Measurements from ENCODE around the gene CMIP.

Gene CMIP

DNA sequence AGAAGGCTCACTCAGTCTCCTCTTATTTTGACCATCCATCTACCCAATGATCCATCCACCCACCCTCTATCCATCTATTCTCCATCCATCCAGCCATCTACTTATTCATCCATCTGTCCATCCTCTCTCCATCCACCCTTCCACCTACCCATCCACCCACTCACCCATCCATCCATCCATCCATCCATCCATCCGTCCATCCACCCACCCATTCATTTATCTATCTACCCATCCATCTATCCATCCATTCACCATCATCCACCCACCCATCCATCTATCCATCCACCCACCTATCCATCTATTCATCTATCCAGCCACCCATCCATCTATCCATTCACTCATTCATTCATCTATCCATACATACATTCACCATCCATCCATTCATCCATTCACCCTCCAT lies 288.7 kb downstream of the CMIP start:
- H4K20me1 ChIP-seq (ENCODE audit: insufficient read depth, low read length): no peaks in the 10 kb centered on the region
- H3K4me1 ChIP-seq (ENCODE audit: insufficient read depth, low read length): peaks cover 13% of the 10 kb centered on the region
- H3K36me3 ChIP-seq (ENCODE audit: insufficient read depth, low read length): no peaks in the 10 kb centered on the region
- DNase-seq (no peak), ATAC-seq (ENCODE audit: insufficient read depth, low read depth) (no peak)
- no peak overlapping the region for H3K4me2 ChIP-seq (ENCODE audit: insufficient read depth, low read length)
- no peaks in the 10 kb centered on the region for H3K79me2 ChIP-seq (ENCODE audit: insufficient read depth, low read length)
- no peaks in the 10 kb centered on the region for H3K27me3 ChIP-seq (ENCODE audit: insufficient read depth, low read length, poor library complexity)
- H3K9me3 ChIP-seq (ENCODE audit: insufficient read depth, low read length, severe bottlenecking): no peaks in the 10 kb centered on the region
- H3K27ac ChIP-seq (ENCODE audit: low read length): no peak overlapping the region
- H2AFZ ChIP-seq (ENCODE audit: low read depth, low read length): no peak overlapping the region
- H3K4me3 ChIP-seq (ENCODE audit: low read depth in 1 of 2, low read length in 2 of 2): no peak overlapping the region
- no peak for TF ChIP-seq EZH2 (IDR thresholded peaks at IDR 0.05; ENCODE audit: borderline replicate concordance, low read depth, low read length, severe bottlenecking)
- TF ChIP-seq, protein P1, sequence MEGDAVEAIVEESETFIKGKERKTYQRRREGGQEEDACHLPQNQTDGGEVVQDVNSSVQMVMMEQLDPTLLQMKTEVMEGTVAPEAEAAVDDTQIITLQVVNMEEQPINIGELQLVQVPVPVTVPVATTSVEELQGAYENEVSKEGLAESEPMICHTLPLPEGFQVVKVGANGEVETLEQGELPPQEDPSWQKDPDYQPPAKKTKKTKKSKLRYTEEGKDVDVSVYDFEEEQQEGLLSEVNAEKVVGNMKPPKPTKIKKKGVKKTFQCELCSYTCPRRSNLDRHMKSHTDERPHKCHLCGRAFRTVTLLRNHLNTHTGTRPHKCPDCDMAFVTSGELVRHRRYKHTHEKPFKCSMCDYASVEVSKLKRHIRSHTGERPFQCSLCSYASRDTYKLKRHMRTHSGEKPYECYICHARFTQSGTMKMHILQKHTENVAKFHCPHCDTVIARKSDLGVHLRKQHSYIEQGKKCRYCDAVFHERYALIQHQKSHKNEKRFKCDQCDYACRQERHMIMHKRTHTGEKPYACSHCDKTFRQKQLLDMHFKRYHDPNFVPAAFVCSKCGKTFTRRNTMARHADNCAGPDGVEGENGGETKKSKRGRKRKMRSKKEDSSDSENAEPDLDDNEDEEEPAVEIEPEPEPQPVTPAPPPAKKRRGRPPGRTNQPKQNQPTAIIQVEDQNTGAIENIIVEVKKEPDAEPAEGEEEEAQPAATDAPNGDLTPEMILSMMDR (IDR thresholded peaks at IDR 0.05; ENCODE audit: borderline replicate concordance, extremely low read depth, low read length, poor library complexity, severe bottlenecking): no peak
- no peak overlapping the region for H3K9ac ChIP-seq (ENCODE audit: low read depth, low read length)

DNA sequence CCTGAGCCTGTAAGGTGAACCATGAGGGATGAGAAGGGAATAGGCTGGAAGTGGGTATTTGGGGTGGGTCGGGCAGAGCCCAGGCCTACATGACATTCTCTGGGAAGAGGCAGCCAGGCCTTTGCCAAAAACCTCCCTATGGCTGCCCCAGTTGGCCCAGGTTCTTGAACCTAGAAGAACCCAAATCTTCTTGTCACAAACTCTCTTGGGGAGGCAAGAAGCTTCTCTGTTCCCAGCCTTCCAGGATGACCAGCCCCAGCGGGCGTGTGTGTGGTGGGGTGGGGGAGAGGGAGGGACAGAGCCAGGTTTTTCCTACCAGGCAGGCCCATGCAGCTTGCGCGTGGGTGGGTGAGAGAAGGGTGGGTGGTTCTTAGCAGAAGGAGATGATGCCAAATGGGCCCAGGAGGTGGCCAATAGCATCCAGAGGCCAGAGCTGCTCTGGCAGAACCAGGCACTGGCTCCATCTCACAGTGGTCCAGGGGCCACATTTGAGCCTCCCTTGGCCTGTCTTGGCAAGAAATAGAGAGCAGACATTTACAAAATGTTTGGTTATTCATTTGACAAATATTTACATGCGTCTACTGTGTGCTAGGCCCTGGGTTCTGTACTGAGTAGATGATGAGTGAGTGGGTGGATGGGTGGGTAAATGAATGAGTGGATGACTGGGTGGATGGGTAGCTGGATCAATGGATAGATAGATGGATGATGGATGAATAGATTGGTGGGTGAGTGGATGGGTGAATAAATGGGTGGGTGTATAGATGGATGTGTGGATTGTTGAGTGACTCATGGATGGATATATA lies 290.2 kb downstream of the CMIP start:
- no peak for TF ChIP-seq EZH2 (IDR thresholded peaks at IDR 0.05; ENCODE audit: borderline replicate concordance, low read depth, low read length, severe bottlenecking)
- TF ChIP-seq, protein P1 (IDR thresholded peaks at IDR 0.05; ENCODE audit: borderline replicate concordance, extremely low read depth, low read length, poor library complexity, severe bottlenecking): no peak
- H3K79me2 ChIP-seq (ENCODE audit: insufficient read depth, low read length): no peaks in the 10 kb centered on the region
- H3K27me3 ChIP-seq (ENCODE audit: insufficient read depth, low read length, poor library complexity): no peaks in the 10 kb centered on the region
- H4K20me1 ChIP-seq (ENCODE audit: insufficient read depth, low read length): no peaks in the 10 kb centered on the region
- no peaks in the 10 kb centered on the region for H3K9me3 ChIP-seq (ENCODE audit: insufficient read depth, low read length, severe bottlenecking)
- no peak overlapping the region for H3K9ac ChIP-seq (ENCODE audit: low read depth, low read length)
- H3K4me3 ChIP-seq (ENCODE audit: low read depth in 1 of 2, low read length in 2 of 2): no peak overlapping the region
- no peak overlapping the region for H2AFZ ChIP-seq (ENCODE audit: low read depth, low read length)
- no peaks in the 10 kb centered on the region for H3K36me3 ChIP-seq (ENCODE audit: insufficient read depth, low read length)
- no peak overlapping the region for H3K4me2 ChIP-seq (ENCODE audit: insufficient read depth, low read length)
- H3K4me1 ChIP-seq (ENCODE audit: insufficient read depth, low read length): peaks cover 14% of the 10 kb centered on the region
- DNase-seq: no peak
- H3K27ac ChIP-seq (ENCODE audit: low read length): no peak overlapping the region
- no peak for ATAC-seq (ENCODE audit: insufficient read depth, low read depth)

GRCh38 chr16:81737885-81738536 lies 293.4 kb downstream of the CMIP start:
- H3K4me1 ChIP-seq (ENCODE audit: insufficient read depth, low read length): peaks cover 7% of the 10 kb centered on the region
- DNase-seq (peak; percentile 81), ATAC-seq (ENCODE audit: insufficient read depth, low read depth) (peak; percentile 96)
- no peaks in the 10 kb centered on the region for H3K79me2 ChIP-seq (ENCODE audit: insufficient read depth, low read length)
- no peak overlapping the region for H3K4me3 ChIP-seq (ENCODE audit: low read depth in 1 of 2, low read length in 2 of 2)
- no peak for TF ChIP-seq EZH2 (IDR thresholded peaks at IDR 0.05; ENCODE audit: borderline replicate concordance, low read depth, low read length, severe bottlenecking)
- TF ChIP-seq, protein P1 (IDR thresholded peaks at IDR 0.05; ENCODE audit: borderline replicate concordance, extremely low read depth, low read length, poor library complexity, severe bottlenecking): peak; percentile 90
- no peaks in the 10 kb centered on the region for H3K9me3 ChIP-seq (ENCODE audit: insufficient read depth, low read length, severe bottlenecking)
- no peaks in the 10 kb centered on the region for H4K20me1 ChIP-seq (ENCODE audit: insufficient read depth, low read length)
- peak overlapping the region; percentile 27 for H2AFZ ChIP-seq (ENCODE audit: low read depth, low read length)
- no peaks in the 10 kb centered on the region for H3K27me3 ChIP-seq (ENCODE audit: insufficient read depth, low read length, poor library complexity)
- H3K27ac ChIP-seq (ENCODE audit: low read length): no peak overlapping the region
- no peaks in the 10 kb centered on the region for H3K36me3 ChIP-seq (ENCODE audit: insufficient read depth, low read length)
- H3K4me2 ChIP-seq (ENCODE audit: insufficient read depth, low read length): 0 out of 2 replicates have a peak overlapping the region, but pooled peaks have one; percentile 7
- H3K9ac ChIP-seq (ENCODE audit: low read depth, low read length): no peak overlapping the region
